HCT116 (cell line): Measurements from ENCODE around the gene RPS6KA2.

Experiments used
- ATF3 ChIP-seq: IDR thresholded peaks from 2 replicates; pipeline ENCODE4 v1.6.1; 2012
- CBX3 ChIP-seq: IDR thresholded peaks from 2 replicates; pipeline ENCODE4 v1.6.1; 2012; ENCODE audit warnings: low read depth
- CTCF ChIP-seq, 3 experiments: fragments of 200-600 bp in 1 of 3; sonication (generic) in 1 of 3; IDR thresholded peaks in 2 of 3; conservative IDR thresholded peaks in 1 of 3; 2 replicates each; pipeline ENCODE4 v1.5.1; 2012 to 2017; ENCODE audit warnings: low read depth in 2 of 3, low read length in 2 of 3, antibody characterized with exemption in 1 of 3, borderline replicate concordance in 1 of 3, control low read depth in 1 of 3, mild to moderate bottlenecking in 1 of 3, mixed read lengths in 1 of 3, mixed run types in 1 of 3, moderate library complexity in 1 of 3; ENCODE audit not compliant: insufficient read depth in 1 of 3
- EZH2 ChIP-seq: fragments of 200-600 bp; sonication (generic); IDR thresholded peaks from 2 replicates; pipeline ENCODE4 v1.6.1; 2017; ENCODE audit warnings: antibody characterized with exemption, mixed run types
- MAX ChIP-seq: IDR thresholded peaks from 2 replicates; pipeline ENCODE4 v1.6.1; 2012
- POLR2A ChIP-seq: IDR thresholded peaks from 2 replicates; pipeline ENCODE4 v1.7.0; 2011; ENCODE audit warnings: borderline replicate concordance; ENCODE audit not compliant: insufficient read depth, insufficient read length; ENCODE audit errors: extremely low read depth
- POLR2AphosphoS5 ChIP-seq: IDR thresholded peaks from 2 replicates; pipeline ENCODE4 v1.6.1; 2011; ENCODE audit warnings: mild to moderate bottlenecking, low read depth, low read length, moderate library complexity
- RAD21 ChIP-seq: IDR thresholded peaks from 2 replicates; pipeline ENCODE4 v1.6.1; 2012; ENCODE audit warnings: low read depth, mild to moderate bottlenecking
- REST ChIP-seq: IDR thresholded peaks from 2 replicates; pipeline ENCODE4 v1.6.1; 2012; ENCODE audit warnings: low read depth
- SIN3A ChIP-seq: IDR thresholded peaks from 2 replicates; pipeline ENCODE4 v1.6.1; 2012; ENCODE audit warnings: low read depth
- SP1 ChIP-seq: IDR thresholded peaks from 2 replicates; pipeline ENCODE4 v1.6.1; 2012; ENCODE audit warnings: low read depth
- SRF ChIP-seq: IDR thresholded peaks from 2 replicates; pipeline ENCODE4 v1.6.1; 2012; ENCODE audit warnings: low read depth
- ZBTB33 ChIP-seq: IDR thresholded peaks from 2 replicates; pipeline ENCODE4 v1.6.1; 2011; ENCODE audit warnings: mild to moderate bottlenecking, low read length, moderate library complexity; ENCODE audit not compliant: insufficient replicate concordance; ENCODE audit errors: extremely low read depth

- 0 out of 2 replicates have a peak, but pooled peaks have one; percentile 6 for TF ChIP-seq RAD21
- TF ChIP-seq CTCF (IDR thresholded peaks at IDR 0.05 in 2 of 3, conservative IDR thresholded peaks at IDR 0.05 in 1 of 3; ENCODE audit: borderline replicate concordance in 1 of 3, insufficient read depth in 1 of 3, low read depth in 2 of 3, low read length in 2 of 3): no peak
- TF ChIP-seq ZBTB33: no peak
- TF ChIP-seq POLR2A: peak; percentile 42
- TF ChIP-seq EZH2: no peak
- no peak; the same call in 1 of the 2 replicates for TF ChIP-seq SRF
- TF ChIP-seq CBX3: no peak
- peak; percentile 93 for TF ChIP-seq SP1
- TF ChIP-seq REST: no peak
- TF ChIP-seq SIN3A: peak; percentile 76; the same call in 1 of the 2 replicates
- TF ChIP-seq ATF3: no peak
- 0 out of 2 replicates have a peak, but pooled peaks have one; percentile 20 for TF ChIP-seq MAX
- TF ChIP-seq POLR2AphosphoS5: peak; percentile 84
Observed at GRCh38 chr6:166627033-166627874, at the start of gene RPS6KA2.
